ENCODE results near the gene CST9. TPM values are rescaled to one million over a fixed set of nuclear protein-coding genes. Genes with fewer than 3 reads are reported as not detected.

The CST9 gene
- polyA plus RNA-seq, 2 of the 4 experiments (the other 2 are of a cell fraction): not detected

DNA sequence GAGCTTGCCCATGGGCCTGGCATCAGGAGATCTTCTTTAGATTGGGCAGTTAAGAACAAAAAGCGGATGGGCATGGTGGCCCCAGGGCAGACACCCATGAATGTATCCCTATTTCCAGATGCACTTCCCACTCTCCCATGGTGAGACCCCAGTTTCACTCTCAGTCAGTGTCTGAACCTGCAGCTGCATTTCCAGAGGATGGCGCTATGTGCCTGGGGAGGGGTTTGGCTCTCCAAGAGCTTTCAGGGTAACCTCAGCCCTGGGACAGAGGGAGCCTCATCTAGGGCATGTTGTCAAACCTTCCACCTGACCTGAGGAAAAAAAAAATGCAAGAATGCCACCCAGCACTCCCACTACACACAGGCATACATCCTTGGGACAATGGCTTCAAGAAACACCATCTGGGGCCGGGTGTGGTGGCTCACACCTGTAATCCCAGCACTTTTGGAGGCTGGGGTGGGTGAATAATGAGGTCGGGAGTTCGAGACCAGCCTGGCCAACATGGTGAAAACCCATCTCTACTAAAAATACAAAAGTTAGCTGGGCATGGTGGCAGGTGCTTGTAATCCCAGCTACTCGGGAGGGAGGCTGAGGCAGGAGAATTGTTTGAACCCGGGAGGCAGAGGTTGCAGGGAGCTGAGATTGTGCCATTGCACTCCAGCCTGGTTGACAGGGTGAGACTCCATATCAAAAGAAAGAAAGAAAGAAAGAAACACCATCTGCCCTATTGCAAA lies 39.4 kb downstream of the CST9 start:
- TF ChIP-seq BHLHE40 (IDR thresholded peaks at IDR 0.05; ENCODE audit: low read depth, low read length): no peak
- TF ChIP-seq BCL3 (IDR thresholded peaks at IDR 0.05): no peak
- no peak for TF ChIP-seq NFE2L2 (conservative IDR thresholded peaks at IDR 0.05; ENCODE audit: low read length)
- TF ChIP-seq E2F6 (IDR thresholded peaks at IDR 0.05; ENCODE audit: borderline replicate concordance, low read depth): no peak
- TF ChIP-seq CHD4 (IDR thresholded peaks at IDR 0.05; ENCODE audit: borderline replicate concordance): no peak
- no peak for TF ChIP-seq ZSCAN20 (CRISPR knock-in tag; IDR thresholded peaks at IDR 0.05)
- TF ChIP-seq SMC3 (IDR thresholded peaks at IDR 0.05): no peak
- TF ChIP-seq RFX5 (IDR thresholded peaks at IDR 0.05): no peak
- no peak for TF ChIP-seq HOXA7 (CRISPR knock-in tag; IDR thresholded peaks at IDR 0.05)
- no peak for TF ChIP-seq EP300 (IDR thresholded peaks at IDR 0.05)
- TF ChIP-seq TP53 (CRISPR knock-in tag; IDR thresholded peaks at IDR 0.05): no peak
- TF ChIP-seq PBX3 (IDR thresholded peaks at IDR 0.05): no peak
- TF ChIP-seq CBX8 (IDR thresholded peaks at IDR 0.05): no peak
- TF ChIP-seq MAFK (IDR thresholded peaks at IDR 0.05; ENCODE audit: partially characterized antibody): no peak
- no peak for TF ChIP-seq HEYL (CRISPR knock-in tag; IDR thresholded peaks at IDR 0.05)
- no peak for TF ChIP-seq HMGXB4 (CRISPR knock-in tag; IDR thresholded peaks at IDR 0.05; ENCODE audit: borderline replicate concordance)
- no peak for TF ChIP-seq TFCP2L1 (CRISPR knock-in tag; IDR thresholded peaks at IDR 0.05)
- no peak for TF ChIP-seq ESRRA (IDR thresholded peaks at IDR 0.05; ENCODE audit: borderline replicate concordance, low read length)
- TF ChIP-seq CBX2 (IDR thresholded peaks at IDR 0.05; ENCODE audit: borderline replicate concordance, low read depth): no peak
- TF ChIP-seq CHD2 (IDR thresholded peaks at IDR 0.05; ENCODE audit: low read length, partially characterized antibody): no peak
- FAIRE-seq: no peak
- H3K4me1 ChIP-seq: no peaks in the 10 kb centered on the region

DNA sequence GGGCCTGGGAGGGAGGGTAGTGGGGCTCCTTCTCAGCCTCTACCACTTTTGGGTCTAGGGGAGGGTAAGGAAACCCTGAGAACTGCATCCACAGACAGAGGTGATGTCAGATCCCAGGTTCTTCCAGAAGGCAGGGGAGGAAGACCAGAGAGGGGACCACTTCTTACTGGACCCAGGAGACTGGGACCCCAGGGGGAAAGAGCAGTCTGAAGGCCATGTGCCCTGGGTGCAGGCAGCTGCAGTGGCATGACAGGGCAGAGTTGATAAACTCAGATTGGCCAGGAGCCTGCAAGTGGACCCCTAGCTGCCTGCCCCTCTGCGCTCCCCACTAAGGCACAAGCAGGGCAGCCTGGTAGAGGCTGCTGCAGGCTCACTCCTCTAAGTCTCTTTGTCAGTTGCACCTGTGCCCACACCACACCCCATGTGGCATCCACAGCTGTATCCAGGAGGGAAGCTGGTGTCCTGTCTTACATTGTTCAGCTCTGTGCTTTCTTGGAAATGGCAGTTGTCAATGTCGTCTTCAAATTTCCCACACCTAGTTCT lies 40.1 kb downstream of the CST9 start:
- peaks cover 8% of the 10 kb centered on the region; the same call in 2 of the 3 replicates for H3K9me3 ChIP-seq
- H3K27ac ChIP-seq: no peak overlapping the region
- no peak overlapping the region for H3K4me2 ChIP-seq
- CTCF ChIA-PET: interaction anchor here (0.7 to 0.9 kb wide), 2 partner anchors 41 to 124 kb away, joined by 3 to 4 read pairs; no protein-coding TSS in a partner anchor
- H3K4me3 ChIP-seq: no peak overlapping the region
- POLR2A ChIA-PET: no interaction called here
- WGBS (ENCODE audit: missing lambda C conversion rate): 65% methylated on average over 2 of the region's 2 CpGs
- H3K4me1 ChIP-seq: no peaks in the 10 kb centered on the region
- FAIRE-seq (no peak), DNase-seq (ENCODE audit: low read depth in 1 of 2, low spot score in 1 of 2) (no peak), ATAC-seq (no peak)
- TF ChIP-seq POLR2A (IDR thresholded peaks at IDR 0.05; ENCODE audit: low read length) (no peak), FOXS1 (CRISPR knock-in tag; IDR thresholded peaks at IDR 0.05) (no peak), JUNB (IDR thresholded peaks at IDR 0.05) (no peak), KDM5A (IDR thresholded peaks at IDR 0.05) (no peak), FOSL2 (IDR thresholded peaks at IDR 0.05) (no peak), FOSL2 (CRISPR knock-in tag; IDR thresholded peaks at IDR 0.05) (no peak), CBX2 (IDR thresholded peaks at IDR 0.05; ENCODE audit: borderline replicate concordance, low read depth) (no peak), RNF2 (IDR thresholded peaks at IDR 0.05; ENCODE audit: borderline replicate concordance, low read depth) (no peak), SMC3 (IDR thresholded peaks at IDR 0.05) (no peak), CEBPB (IDR thresholded peaks at IDR 0.05) (no peak), ZNF302 (CRISPR knock-in tag; IDR thresholded peaks at IDR 0.05) (no peak), ESRRA (IDR thresholded peaks at IDR 0.05; ENCODE audit: borderline replicate concordance, low read length) (no peak), CTCF (IDR thresholded peaks at IDR 0.05) (no peak), POLR2AphosphoS2 (conservative IDR thresholded peaks at IDR 0.05; ENCODE audit: low read length) (no peak)
- TF ChIP-seq, protein P1, sequence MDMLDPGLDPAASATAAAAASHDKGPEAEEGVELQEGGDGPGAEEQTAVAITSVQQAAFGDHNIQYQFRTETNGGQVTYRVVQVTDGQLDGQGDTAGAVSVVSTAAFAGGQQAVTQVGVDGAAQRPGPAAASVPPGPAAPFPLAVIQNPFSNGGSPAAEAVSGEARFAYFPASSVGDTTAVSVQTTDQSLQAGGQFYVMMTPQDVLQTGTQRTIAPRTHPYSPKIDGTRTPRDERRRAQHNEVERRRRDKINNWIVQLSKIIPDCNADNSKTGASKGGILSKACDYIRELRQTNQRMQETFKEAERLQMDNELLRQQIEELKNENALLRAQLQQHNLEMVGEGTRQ (IDR thresholded peaks at IDR 0.05): no peak

More for the DNA sequence above, 39.4 kb downstream of the CST9 start:
- Histone ChIP-seq H3K4me2 (no peak overlapping the region), H3K9me3 (peaks cover 7% of the 10 kb centered on the region; the same call in 2 of the 3 replicates), H3K4me3 (no peak overlapping the region), H3K27ac (no peak overlapping the region)
- ATAC-seq (no peak; a peak in 1 of 6 replicates), DNase-seq (ENCODE audit: low read depth in 1 of 2, low spot score in 1 of 2) (no peak)
- WGBS (ENCODE audit: missing lambda C conversion rate): 16% methylated on average over 7 of the region's 7 CpGs
- CTCF ChIA-PET: interaction anchor here (0.7 to 0.9 kb wide), 2 partner anchors 41 to 125 kb away, joined by 3 to 4 read pairs; no protein-coding TSS in a partner anchor
- POLR2A ChIA-PET: no interaction called here

All from A549 (cell line).